ENCODE results near the gene PNPLA7.
"Not testable (repeated sequence)": the region's sequence is repeated elsewhere in the genome, so short reads cannot be mapped to it uniquely, and the experiment has no call there.

The PNPLA7 gene

DNA sequence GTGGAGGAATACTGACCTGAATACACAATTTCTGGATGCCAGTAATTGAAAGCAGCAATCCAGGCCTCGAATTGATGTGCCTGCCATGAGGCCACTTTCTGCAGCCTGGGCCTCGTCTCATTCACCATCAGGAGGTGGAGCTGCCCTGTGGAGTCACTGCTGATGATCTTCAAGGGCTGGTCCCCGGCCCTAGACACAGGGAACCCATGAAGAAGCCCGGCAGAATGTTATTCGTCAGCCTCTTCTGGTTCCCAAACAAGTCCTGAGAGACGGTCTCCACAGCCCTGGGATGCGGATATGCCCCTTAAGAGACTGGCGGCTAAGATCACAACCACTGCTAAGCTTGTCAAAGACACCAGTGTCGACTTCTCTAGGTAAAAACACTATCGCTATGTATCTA is 24.0 kb upstream of the PNPLA7 start:
- no peak for DNase-seq

DNA sequence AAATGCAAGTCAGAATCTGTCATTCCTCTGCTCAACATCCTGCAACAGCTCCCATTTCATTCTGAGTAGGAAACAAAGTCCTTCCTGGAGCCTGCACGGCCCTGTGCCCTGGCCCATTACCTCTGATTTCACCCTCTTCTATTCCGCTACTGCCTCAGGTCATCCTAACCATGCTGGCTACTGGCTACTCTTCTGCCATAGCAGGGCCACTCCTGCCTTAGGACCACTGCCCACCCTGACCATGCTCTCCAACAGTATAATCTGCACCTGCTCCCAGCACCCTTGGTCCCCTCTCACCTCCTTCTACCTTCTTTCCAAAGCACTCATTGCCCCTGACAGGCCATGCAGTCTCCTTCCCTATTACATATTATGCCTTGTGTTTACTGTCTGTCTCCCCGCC is 20.4 kb upstream of the PNPLA7 start:
- no peak for DNase-seq

DNA sequence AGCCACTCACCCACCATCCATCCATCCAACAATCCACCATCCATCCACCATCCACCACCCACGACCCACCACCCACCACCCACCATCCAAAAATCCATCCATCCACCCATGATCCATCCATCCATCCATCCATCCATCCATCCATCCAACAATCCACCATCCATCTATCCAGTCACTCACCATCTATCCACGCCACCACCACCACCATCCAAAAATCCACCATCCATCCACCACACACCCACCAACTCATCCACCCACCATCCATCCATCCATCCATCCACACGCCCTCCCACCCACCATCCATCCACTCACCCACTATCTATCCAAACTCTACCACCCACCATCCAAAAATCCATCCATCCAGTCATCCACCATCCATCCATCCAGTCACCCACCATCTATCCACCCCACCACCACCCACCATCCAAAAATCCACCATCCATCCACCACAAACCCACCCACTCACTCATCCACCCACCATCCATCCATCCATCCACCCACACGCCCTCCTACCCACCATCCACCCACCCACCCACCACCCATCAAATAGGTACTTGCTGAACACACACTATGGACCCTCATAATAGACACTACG is 19.5 kb upstream of the PNPLA7 start:
- DNase-seq: no peak

DNA sequence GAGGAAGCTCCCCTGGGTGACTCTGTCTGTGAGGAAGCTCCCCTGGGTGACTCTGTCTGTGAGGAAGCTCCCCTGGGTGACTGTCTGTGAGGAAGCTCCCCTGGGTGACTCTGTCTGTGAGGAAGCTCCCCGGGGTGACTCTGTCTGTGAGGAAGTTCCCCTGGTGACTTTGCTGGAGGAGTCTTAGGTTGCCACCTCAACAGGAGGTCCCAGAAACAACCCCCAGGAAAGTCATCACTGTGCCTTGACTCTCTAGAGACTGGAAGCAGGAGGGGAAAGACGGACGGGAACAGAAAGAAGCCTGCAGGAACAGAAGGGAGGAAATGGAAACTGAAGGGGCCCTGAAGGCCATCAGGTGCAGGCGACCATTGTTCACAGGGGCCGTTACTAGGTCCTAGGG is 18.2 kb upstream of the PNPLA7 start:
- DNase-seq: not testable (repeated sequence)

DNA sequence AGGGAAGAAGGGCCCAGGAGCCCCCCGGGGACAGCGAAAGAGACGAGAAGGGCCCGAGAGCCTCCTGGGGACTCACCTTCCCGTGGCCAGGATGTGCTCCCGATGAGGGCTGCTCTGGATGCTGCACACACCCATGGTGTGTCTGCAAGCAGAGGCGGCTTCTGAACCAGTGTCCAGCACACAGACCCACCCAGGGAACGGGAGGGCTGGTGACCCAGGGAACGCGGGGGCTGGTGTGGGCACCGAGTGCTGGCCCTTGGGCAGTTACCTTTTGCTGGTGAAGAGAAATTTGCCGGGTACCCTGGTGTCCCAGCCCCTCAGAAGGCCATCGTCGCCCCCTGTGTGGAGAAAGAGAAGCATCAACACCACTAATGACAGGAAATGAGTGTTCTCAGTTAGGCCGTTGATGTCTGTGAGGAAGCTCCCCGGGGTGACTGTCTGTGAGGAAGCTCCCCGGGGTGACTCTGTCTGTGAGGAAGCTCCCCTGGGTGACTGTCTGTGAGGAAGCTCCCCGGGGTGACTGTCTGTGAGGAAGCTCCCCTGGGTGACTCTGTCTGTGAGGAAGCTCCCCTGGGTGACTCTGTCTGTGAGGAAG is 14.7 kb upstream of the PNPLA7 start:
- no peak for DNase-seq

DNA sequence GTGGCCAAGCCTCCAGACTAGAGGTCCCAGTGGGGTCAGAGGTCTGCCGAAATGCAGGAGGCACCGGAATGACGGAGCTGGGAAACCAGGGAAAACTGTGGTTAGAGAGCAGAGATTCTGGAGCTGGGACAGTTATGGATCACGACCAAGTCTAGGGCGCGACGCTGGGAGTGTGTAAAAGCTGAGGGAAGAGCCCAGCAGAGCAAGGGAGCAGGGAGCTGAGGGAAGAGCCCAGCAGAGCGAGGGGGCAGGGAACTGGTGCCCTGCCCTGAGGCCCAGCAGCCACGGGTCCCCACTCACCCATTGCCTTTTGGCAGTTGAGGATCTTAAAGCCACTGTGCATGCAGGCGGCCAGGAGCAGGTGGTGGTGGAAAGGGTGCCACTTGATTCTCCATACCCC is 13.9 kb upstream of the PNPLA7 start:
- no peak for DNase-seq

DNA sequence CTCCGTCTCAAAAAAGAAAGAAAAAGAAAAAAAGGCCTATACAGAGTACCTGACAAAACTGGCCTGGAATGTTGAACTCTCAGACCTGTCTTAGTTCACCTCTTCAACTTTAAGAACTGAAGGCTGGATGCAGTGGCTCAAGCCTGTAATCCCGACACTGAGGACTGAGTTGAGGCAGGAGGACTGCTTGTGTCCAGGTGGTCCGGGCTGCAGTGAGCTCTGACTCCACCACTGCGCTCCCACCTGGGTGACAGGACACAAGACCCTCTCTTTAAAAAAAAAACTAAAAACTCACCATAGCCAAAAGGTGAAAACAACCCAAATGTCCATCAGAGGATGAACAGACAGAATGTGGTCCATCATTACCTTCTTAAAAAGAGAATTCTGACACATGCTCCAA is 7.9 kb upstream of the PNPLA7 start:
- DNase-seq: no peak

DNA sequence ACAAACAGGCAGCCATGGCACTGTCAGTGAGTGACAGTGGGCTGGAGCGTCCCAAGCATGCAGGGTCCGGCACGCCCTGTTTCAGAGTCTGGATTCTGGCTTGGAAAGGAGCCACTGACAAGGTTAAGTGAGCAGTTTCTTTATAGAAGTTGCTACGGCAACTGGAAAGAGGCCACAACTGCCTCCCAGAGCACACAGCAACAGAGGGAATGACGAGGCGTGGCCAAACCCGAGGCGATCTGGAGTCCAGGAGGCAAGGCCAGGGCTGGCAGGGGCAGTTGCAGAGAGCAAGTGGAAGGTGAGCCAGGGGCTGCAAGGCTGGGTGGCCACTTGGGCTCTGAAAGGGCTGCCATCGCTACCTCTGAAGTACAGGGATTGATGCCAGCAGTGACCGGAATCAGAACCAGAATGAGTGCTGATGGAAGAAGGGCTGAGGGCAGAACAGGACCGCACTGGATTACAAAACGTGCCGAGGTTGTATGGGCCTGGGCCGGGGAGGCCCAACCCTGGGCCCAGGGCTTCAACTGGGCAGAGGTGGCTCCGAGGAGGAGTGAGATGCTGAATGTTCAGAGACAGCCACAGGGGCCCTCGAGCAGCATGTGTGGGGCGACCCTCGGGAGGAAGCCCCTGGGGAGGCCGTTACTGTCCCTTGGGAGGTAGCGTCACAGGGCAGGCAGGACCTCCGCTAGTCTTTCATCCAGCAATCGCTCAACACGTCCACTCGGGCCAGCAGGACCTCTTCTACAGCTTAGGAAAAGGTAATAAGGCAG is 6.1 kb upstream of the PNPLA7 start:
- no peak for DNase-seq

DNA sequence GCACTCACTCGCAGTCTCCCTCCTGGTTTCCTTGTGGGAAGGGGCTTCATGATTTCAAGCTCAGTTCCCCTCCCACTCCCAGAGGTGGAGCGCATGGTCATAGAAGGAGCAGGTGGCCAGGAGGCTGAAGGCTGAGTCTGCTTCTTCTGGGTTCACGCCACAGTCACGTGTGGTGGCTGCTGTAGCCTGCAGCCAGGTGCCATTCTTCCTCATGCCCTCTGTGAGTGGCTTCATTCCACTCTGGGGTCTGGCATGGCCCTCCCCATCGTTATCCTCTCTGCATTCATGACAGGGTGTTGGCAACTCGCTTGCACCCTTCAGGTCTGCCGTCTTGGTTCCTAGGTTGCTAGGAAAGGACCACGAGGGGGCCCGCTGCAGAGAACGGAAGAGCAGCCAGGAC is 5.0 kb upstream of the PNPLA7 start:
- DNase-seq: no peak

DNA sequence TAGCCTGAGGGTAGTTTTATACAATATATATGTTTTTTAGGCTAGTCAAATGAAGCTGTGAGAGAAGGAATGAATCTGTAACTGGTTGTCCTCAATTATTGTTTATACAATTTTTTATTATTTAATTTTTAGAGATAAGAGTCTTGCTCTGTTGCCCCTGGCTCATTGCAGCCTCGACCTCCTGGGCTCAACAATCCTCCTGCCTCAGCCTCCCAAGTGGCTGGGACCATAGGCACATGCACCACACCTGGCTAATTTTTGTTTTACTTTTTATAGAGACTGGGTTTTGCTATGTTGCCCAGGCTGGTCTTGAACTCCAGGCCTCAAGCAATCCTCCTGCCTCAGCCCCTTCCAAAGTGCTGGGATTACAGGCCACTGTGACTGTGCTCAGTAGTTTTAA is 4.1 kb upstream of the PNPLA7 start:
- no peak for DNase-seq

DNA sequence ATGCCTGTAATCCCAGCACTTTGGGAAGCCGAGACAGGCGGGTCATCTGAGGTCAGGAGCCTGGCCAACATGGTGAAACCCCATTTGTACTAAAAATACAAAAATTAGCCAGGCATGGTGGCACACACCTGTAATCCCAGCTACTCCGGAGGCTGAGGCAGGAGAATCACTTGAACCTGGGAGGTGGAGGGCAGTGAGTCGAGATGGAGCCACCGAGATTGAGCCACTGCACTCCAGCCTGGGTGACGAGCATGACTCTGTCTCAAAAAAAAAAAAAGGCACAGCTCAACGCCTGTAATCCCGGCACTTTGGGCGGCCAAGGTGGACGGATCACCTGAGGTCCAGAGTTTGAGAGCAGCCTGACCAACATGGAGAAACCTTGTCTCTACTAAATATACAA is 3.5 kb upstream of the PNPLA7 start:
- DNase-seq: not testable (repeated sequence)

DNA sequence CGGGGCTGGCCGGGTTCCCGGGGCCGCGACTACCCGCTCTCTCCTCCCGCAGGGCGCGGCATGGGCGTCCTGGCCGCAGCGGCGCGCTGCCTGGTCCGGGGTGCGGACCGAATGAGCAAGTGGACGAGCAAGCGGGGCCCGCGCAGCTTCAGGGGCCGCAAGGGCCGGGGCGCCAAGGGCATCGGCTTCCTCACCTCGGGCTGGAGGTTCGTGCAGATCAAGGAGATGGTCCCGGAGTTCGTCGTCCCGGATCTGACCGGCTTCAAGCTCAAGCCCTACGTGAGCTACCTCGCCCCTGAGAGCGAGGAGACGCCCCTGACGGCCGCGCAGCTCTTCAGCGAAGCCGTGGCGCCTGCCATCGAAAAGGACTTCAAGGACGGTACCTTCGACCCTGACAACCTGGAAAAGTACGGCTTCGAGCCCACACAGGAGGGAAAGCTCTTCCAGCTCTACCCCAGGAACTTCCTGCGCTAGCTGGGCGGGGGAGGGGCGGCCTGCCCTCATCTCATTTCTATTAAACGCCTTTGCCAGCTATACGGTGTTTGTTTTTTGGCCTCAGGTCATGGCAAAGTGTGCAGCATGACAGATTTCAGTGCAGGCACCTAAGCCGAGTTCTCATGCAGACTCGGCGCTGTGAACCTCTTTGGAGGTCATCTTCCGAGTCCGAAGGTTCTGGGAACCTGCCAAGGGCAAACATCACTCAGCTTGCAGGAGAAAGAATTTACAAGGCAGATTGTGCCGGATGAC is 2.0 kb upstream of the PNPLA7 start:
- DNase-seq: peak in 1 of 2 experiments; percentile 15

DNA sequence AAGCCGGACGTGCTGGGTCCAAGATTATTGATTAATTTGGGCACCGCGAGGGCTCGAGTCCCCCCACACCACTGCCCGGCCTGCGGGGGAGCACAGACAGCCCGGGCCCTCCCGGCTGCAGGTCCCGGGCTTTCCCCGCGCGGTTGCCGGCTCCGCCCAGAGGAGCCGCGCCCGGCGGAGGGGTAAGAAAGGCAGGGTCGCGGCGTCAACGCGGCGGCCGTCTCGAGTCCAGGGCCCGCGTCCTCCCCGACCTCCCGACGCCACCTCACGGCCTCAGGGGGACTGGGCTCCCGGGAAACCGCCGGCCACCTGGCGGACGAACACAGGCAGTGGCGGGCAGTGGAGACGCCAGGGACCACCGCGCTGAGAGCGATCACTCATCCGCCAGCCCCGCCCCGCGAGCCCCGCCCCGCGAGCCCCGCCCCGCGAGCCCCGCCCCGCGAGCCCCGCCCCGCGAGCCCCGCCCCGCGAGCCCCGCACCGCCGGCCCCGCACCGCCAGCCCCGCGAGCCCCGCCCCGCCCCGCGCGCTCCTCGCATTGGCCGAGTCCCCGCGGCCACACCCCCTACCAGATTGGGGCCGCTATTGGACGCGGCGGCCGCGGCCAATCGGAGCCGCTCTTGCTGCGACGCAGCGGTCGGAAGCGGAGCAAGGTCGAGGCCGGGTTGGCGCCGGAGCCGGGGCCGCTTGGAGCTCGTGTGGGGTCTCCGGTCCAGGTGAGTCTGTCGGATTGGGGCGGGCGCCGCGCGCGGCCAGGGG is 1.2 kb upstream of the PNPLA7 start, which contains the start of gene MRPL41:
TSS of gene MRPL41 (plus strand) at position 616 of the 758 bp plus-strand sequence. CDS start 203 bp downstream, outside the sequence.
- peak; percentile 90 for DNase-seq

DNA sequence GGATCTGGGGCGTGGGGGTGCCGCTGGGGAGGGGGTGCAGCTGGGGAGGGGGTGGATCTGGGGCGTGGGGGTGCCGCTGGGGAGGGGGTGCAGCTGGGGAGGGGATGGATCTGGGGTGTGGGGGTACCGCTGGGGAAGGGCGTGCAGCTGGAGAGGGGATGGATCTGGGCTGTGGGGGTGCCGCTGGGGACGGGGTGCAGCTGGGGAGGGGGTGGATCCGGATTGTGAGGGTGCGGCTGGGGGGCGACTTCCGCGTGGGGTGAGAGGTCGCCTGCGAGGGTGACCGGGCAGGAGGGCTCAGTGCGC is 709 bp upstream of the PNPLA7 start:
- DNase-seq: not testable (repeated sequence)

DNA sequence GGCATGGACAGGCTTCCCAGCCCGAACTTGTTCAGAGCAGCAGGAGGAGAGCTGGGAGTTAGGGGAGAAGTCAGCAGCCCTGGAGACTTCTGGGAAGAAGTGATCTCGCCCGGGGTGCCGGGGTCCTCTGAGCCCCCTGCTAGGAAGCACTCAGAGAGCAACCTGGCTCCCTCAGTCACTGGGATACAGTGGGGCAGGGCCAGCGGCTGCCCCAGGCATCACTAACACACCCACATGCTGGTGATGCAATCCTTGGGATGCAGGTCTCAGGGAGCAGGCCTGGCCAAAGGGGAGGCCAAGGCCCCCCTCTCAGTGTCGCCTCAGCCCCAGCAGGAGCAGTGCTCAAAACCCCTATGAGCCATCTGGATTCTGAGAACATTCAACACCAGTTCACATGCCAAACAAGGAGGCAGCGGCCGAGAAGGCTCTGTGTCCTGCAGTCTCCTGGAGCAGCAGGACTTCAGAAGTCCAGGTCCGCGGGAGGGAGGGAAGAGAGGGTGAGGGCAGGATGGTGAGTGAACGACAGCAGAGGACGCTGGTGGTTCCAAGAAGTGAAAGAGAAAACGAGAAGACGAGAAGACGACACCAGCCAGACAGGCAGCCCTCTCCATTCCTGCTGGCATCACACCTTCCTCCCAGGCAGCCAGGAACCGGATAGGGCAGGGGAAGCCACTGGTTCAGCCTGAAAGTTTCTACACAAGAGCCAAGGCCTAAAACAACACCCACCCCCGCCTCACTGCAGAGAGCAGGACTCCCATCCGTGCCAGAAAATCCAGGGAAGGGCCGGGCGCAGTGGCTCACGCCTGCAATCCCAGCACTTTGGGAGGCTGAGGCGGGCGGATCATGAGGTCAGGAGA is 2.3 kb downstream of the PNPLA7 start:
- DNase-seq: no peak

DNA sequence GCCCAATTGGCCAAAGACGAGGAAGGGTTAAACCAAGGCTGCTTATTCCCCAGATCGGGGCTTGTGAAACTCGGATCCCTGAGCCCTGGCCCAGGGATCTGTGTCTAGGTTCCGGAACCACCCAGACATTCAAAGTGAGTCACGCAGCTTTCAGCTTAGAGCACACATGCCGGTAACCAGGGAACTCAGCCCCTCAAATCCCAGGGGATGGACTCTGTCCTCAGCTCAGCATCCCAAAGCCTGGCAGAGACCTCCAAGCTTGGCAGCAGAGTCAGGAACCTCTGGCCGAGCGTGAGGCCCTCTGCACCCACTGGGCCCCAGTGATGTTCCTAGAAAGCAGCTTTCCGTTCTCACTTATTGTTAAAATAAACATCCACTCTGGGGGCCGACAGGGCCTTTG is 5.1 kb downstream of the PNPLA7 start:
- DNase-seq: no peak

DNA sequence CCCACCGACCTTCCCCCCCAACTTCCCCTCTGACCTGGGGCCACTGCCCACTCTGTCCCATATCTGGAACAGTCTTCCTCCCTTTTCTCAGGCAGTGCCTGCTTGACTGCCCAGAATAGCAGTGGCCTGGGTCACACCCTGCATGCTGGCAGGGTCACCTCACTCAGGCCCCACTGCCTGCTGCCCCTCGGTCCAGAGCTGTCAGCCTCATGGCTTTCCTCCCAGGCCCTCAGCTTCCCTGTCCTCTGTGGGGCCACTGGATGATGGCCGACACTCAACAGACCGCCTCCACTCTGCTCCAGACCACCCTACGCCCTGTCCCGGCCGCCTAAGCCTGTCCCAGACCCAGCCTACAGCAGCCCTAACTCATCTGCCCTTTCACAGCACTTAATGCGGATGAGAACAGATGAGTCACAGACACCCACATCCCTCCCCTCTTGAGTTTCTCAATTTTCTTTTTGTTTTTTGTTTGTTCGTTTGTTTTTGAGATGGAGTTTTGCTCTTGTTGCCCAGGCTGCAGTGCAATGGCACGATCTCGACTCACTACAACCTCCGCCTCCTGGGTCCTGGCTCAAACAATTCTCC is 5.9 kb downstream of the PNPLA7 start:
- DNase-seq: no peak

DNA sequence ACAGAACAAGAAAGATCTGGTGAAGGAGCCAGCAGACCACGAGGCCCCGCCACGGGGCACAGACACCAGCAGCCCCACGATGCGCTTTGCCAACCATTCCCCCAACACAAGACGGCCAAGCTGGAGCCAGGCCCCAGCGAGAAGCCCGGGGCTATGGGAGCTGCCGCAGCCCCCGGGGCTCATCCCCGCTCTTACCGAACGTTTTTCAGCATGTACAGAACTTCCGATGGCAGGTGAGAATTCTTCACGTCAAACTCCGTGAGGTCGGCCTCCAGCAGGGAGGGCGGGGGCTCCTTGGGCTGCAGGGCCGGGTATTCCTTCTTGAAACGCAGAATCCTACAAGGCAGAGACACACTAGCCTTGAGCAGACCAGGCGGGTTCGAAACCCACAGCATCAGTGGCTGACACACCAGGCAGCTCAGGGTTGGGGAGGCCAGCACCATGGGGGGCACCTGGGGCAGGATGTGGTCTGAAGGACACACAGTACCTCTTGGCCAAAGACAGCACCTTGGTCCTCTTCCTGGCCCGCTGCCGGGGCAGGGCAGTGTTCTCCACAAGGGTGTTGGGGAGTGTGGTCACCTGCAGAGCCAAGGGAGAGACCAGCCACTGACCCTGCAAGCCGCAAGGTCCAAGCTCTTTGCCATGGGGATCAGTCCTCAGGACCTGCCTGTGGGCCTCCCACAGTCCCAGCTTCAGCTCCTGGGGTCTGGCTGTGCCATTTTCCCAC is 6.8 kb downstream of the PNPLA7 start:
- DNase-seq: no peak

DNA sequence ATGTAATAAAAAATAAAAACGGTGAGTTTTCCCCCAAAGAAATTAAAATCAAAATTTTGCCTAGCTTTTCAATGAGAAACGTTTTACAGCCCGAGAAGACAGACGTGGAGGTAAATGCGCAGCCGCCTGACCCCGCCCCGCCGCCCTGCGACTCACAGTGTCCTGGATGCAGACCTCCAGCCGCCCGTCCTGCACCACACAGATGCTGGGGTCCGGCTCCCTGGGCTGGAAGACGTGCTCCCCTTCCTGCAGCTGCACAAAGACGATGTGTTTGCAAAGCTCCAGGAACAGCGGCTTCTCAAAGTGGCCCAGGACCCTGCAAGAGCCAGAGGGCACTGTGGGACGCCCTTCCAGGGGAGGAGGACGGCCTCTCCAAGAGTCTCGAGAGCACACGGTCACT is 7.7 kb downstream of the PNPLA7 start:
- DNase-seq: no peak

DNA sequence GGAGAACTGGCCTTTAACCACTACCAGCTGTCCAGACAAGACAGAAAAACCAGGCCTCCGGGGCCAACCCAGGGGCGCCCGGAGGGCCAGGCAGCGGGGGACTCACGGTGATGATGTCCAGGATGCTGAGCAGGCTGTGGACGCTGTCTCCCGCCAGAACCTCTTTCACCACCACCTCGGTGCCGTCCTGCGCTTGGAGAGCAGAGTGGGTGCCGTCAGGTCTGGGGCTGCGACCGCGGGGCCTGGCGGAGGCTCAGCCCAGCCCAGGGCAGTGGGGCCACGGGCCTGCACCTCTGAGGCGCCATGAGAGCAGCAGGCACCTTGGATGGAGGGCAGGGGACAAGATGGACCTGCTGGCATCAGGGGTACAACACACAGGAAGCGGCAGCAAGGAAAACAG is 9.7 kb downstream of the PNPLA7 start:
- DNase-seq: no peak

DNA sequence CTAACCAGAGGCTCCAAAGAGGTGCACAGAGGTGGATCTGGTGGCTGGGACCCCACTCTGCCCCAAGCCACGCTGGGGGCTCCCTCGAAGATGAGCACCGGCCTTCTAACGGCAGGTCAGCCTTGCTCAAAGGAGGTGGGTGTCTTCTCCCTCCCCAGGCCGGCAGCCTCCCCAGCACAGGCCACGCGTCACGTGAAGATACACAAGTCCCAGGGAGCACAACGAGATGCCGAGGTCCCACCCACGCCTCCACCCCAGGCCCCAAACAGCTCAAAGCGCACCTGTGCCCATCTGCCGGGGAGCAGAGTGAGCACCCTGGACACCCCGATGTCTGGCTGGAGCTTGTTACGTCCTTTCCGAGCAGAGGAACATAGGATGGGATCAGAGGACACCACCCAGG is 12.1 kb downstream of the PNPLA7 start:
- DNase-seq: no peak
